ENCODE results near the gene CXXC4. TPM values are rescaled to one million over a fixed set of nuclear protein-coding genes. Genes with fewer than 3 reads are reported as not detected.

Gene CXXC4
- under 0.01 TPM in 1 of 2 replicates, not detected in the other for total RNA-seq

GRCh38 chr4:104494822-104495559 is at the start of gene CXXC4:
TSS of gene CXXC4 (minus strand) at chr4:104494894. CDS start at chr4:104491802, 3,092 bp downstream.

Data from vein endothelial cell (primary cell).